ENCODE results near the gene ARRB1. TPM values are rescaled to one million over a fixed set of nuclear protein-coding genes. Genes with fewer than 3 reads are reported as not detected.

ARRB1 gene
- total and polyA plus RNA-seq, 2 of the 13 experiments (the other 11 are each of a cell fraction or from before 2014, with no cell fraction given), result 22.5 to 35.7 TPM

DNA sequence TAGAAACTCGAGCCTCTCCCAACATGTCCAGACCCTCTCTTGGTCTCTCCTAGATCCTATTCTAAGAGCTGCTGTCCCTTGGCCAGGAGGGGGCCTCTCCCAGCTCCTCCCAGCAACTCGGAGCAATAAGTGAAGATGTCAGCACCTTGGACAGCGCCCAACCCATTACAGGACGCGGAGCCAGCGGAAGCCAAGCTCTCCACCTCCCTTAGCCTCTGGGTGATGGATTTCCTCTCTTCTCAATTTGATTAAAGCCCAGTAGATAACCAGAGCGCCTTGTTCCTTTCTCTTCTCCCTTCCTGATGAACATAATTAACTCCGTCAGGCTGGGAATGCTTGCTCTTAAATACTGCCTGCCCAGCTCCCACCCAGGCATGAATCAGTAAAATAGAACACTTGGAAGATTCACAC is 137.0 kb downstream of the ARRB1 start (continued):
- no peak for TF ChIP-seq NPAS2 (CRISPR knock-in tag; IDR thresholded peaks at IDR 0.05; ENCODE audit: borderline replicate concordance)
- no peak for TF ChIP-seq CERS6 (CRISPR knock-in tag; IDR thresholded peaks at IDR 0.05)
- no peak for TF ChIP-seq ZMYM3 (CRISPR knock-in tag; IDR thresholded peaks at IDR 0.05)
- no peak for TF ChIP-seq NR3C1 (CRISPR knock-in tag; IDR thresholded peaks at IDR 0.05)
- TF ChIP-seq ZNF441 (CRISPR knock-in tag; IDR thresholded peaks at IDR 0.05; ENCODE audit: borderline replicate concordance), result peak; percentile 94
- TF ChIP-seq ZNF224 (CRISPR knock-in tag; IDR thresholded peaks at IDR 0.05), result no peak; the same call in 1 of the 2 replicates
- TF ChIP-seq, protein P1, sequence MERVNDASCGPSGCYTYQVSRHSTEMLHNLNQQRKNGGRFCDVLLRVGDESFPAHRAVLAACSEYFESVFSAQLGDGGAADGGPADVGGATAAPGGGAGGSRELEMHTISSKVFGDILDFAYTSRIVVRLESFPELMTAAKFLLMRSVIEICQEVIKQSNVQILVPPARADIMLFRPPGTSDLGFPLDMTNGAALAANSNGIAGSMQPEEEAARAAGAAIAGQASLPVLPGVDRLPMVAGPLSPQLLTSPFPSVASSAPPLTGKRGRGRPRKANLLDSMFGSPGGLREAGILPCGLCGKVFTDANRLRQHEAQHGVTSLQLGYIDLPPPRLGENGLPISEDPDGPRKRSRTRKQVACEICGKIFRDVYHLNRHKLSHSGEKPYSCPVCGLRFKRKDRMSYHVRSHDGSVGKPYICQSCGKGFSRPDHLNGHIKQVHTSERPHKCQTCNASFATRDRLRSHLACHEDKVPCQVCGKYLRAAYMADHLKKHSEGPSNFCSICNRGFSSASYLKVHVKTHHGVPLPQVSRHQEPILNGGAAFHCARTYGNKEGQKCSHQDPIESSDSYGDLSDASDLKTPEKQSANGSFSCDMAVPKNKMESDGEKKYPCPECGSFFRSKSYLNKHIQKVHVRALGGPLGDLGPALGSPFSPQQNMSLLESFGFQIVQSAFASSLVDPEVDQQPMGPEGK (CRISPR knock-in tag; IDR thresholded peaks at IDR 0.05), result peak; percentile 85
- TF ChIP-seq KLF11 (CRISPR knock-in tag; IDR thresholded peaks at IDR 0.05), result peak; percentile 100
- TF ChIP-seq, protein P2, sequence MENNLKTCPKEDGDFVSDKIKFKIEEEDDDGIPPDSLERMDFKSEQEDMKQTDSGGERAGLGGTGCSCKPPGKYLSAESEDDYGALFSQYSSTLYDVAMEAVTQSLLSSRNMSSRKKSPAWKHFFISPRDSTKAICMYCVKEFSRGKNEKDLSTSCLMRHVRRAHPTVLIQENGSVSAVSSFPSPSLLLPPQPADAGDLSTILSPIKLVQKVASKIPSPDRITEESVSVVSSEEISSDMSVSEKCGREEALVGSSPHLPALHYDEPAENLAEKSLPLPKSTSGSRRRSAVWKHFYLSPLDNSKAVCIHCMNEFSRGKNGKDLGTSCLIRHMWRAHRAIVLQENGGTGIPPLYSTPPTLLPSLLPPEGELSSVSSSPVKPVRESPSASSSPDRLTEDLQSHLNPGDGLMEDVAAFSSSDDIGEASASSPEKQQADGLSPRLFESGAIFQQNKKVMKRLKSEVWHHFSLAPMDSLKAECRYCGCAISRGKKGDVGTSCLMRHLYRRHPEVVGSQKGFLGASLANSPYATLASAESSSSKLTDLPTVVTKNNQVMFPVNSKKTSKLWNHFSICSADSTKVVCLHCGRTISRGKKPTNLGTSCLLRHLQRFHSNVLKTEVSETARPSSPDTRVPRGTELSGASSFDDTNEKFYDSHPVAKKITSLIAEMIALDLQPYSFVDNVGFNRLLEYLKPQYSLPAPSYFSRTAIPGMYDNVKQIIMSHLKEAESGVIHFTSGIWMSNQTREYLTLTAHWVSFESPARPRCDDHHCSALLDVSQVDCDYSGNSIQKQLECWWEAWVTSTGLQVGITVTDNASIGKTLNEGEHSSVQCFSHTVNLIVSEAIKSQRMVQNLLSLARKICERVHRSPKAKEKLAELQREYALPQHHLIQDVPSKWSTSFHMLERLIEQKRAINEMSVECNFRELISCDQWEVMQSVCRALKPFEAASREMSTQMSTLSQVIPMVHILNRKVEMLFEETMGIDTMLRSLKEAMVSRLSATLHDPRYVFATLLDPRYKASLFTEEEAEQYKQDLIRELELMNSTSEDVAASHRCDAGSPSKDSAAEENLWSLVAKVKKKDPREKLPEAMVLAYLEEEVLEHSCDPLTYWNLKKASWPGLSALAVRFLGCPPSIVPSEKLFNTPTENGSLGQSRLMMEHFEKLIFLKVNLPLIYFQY (CRISPR knock-in tag; IDR thresholded peaks at IDR 0.05; ENCODE audit: borderline replicate concordance), result peak; percentile 95
- TF ChIP-seq, protein P3, sequence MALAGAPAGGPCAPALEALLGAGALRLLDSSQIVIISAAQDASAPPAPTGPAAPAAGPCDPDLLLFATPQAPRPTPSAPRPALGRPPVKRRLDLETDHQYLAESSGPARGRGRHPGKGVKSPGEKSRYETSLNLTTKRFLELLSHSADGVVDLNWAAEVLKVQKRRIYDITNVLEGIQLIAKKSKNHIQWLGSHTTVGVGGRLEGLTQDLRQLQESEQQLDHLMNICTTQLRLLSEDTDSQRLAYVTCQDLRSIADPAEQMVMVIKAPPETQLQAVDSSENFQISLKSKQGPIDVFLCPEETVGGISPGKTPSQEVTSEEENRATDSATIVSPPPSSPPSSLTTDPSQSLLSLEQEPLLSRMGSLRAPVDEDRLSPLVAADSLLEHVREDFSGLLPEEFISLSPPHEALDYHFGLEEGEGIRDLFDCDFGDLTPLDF (CRISPR knock-in tag; IDR thresholded peaks at IDR 0.05), result peak; percentile 69; the same call in 1 of the 2 replicates
- no peak for TF ChIP-seq SRF (IDR thresholded peaks at IDR 0.05; ENCODE audit: low read depth, low read length)
- TF ChIP-seq RARA (CRISPR knock-in tag; IDR thresholded peaks at IDR 0.05), result peak; percentile 76
- TF ChIP-seq MZF1 (CRISPR knock-in tag; IDR thresholded peaks at IDR 0.05; ENCODE audit: borderline replicate concordance), result no peak
- peak; percentile 96; the same call in 1 of the 2 replicates for TF ChIP-seq MYNN (CRISPR knock-in tag; IDR thresholded peaks at IDR 0.05; ENCODE audit: low read depth)
- no peak for TF ChIP-seq ZNF496 (CRISPR knock-in tag; IDR thresholded peaks at IDR 0.05; ENCODE audit: insufficient replicate concordance)
- TF ChIP-seq, protein P4, sequence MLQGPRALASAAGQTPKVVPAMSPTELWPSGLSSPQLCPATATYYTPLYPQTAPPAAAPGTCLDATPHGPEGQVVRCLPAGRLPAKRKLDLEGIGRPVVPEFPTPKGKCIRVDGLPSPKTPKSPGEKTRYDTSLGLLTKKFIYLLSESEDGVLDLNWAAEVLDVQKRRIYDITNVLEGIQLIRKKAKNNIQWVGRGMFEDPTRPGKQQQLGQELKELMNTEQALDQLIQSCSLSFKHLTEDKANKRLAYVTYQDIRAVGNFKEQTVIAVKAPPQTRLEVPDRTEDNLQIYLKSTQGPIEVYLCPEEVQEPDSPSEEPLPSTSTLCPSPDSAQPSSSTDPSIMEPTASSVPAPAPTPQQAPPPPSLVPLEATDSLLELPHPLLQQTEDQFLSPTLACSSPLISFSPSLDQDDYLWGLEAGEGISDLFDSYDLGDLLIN (CRISPR knock-in tag; IDR thresholded peaks at IDR 0.05; ENCODE audit: borderline replicate concordance), result no peak
- peak; percentile 66; the same call in 1 of the 2 replicates for TF ChIP-seq NFATC3 (CRISPR knock-in tag; IDR thresholded peaks at IDR 0.05)
- TF ChIP-seq KLF16 (CRISPR knock-in tag; IDR thresholded peaks at IDR 0.05), result peak; percentile 34 to 99; a peak in 2 of 4 replicates
- TF ChIP-seq RFXAP (CRISPR knock-in tag; IDR thresholded peaks at IDR 0.05; ENCODE audit: borderline replicate concordance), result peak; percentile 87
- peak; percentile 72; the same call in 1 of the 2 replicates for TF ChIP-seq ZNF546 (CRISPR knock-in tag; conservative IDR thresholded peaks at IDR 0.05)
